ENCODE measurements around the gene KCTD16.

Gene KCTD16

GRCh38 chr5:144289277-144289676 is 118.6 kb downstream of the KCTD16 start:
- DNase-seq (ENCODE audit: low spot score) = no peak

- DNase-seq (ENCODE audit: low spot score) = no peak
These were observed 121.4 kb downstream of the KCTD16 start for GRCh38 chr5:144292029-144292428.

GRCh38 chr5:144295284-144295683 is 124.6 kb downstream of the KCTD16 start:
- DNase-seq (ENCODE audit: low spot score) = no peak

- no peak for DNase-seq (ENCODE audit: low spot score)
These were observed 126.4 kb downstream of the KCTD16 start for GRCh38 chr5:144297081-144297480.

- DNase-seq (ENCODE audit: low spot score) = no peak
These were observed 128.0 kb downstream of the KCTD16 start for GRCh38 chr5:144298658-144299057.

GRCh38 chr5:144304688-144305087 is 134.0 kb downstream of the KCTD16 start:
- no peak for DNase-seq (ENCODE audit: low spot score)

- no peak for DNase-seq (ENCODE audit: low spot score)
These were observed 137.1 kb downstream of the KCTD16 start for GRCh38 chr5:144307736-144308135.

- no peak for DNase-seq (ENCODE audit: low spot score)
These were observed 137.5 kb downstream of the KCTD16 start for GRCh38 chr5:144308174-144308573.

GRCh38 chr5:144308906-144309670 is 138.4 kb downstream of the KCTD16 start:
- no peak for DNase-seq (ENCODE audit: low spot score)

- DNase-seq (ENCODE audit: low spot score) = no peak
These were observed 139.9 kb downstream of the KCTD16 start for GRCh38 chr5:144310621-144311020.

GRCh38 chr5:144313147-144313726 is 142.6 kb downstream of the KCTD16 start:
- DNase-seq (ENCODE audit: low spot score) = no peak

GRCh38 chr5:144315026-144315425 is 144.4 kb downstream of the KCTD16 start:
- no peak for DNase-seq (ENCODE audit: low spot score)

GRCh38 chr5:144315994-144316634 is 145.4 kb downstream of the KCTD16 start:
- no peak for DNase-seq (ENCODE audit: low spot score)

- no peak for DNase-seq (ENCODE audit: low spot score)
These were observed 147.3 kb downstream of the KCTD16 start for GRCh38 chr5:144318011-144318410.

GRCh38 chr5:144318460-144318859 is 147.8 kb downstream of the KCTD16 start:
- no peak for DNase-seq (ENCODE audit: low spot score)

- DNase-seq (ENCODE audit: low spot score) = no peak
These were observed 152.5 kb downstream of the KCTD16 start for GRCh38 chr5:144323181-144323580.

GRCh38 chr5:144325532-144325931 is 154.9 kb downstream of the KCTD16 start:
- no peak for DNase-seq (ENCODE audit: low spot score)

- DNase-seq (ENCODE audit: low spot score) = no peak
These were observed 157.8 kb downstream of the KCTD16 start for GRCh38 chr5:144328494-144328893.

GRCh38 chr5:144328980-144329379 is 158.3 kb downstream of the KCTD16 start:
- DNase-seq (ENCODE audit: low spot score) = no peak

GRCh38 chr5:144329681-144330080 is 159.0 kb downstream of the KCTD16 start:
- no peak for DNase-seq (ENCODE audit: low spot score)

GRCh38 chr5:144331361-144331760 is 160.7 kb downstream of the KCTD16 start:
- DNase-seq (ENCODE audit: low spot score) = no peak

GRCh38 chr5:144332265-144332664 is 161.6 kb downstream of the KCTD16 start:
- peak; percentile 47 for DNase-seq (ENCODE audit: low spot score)

- DNase-seq (ENCODE audit: low spot score) = no peak
These were observed 162.8 kb downstream of the KCTD16 start for GRCh38 chr5:144333336-144333920.

Data from NAMALWA (cell line).